KMS-11 (cell line): Measurements from ENCODE around the gene TMEM161A.
"Not testable (repeated sequence)": the region's sequence is repeated elsewhere in the genome, so short reads cannot be mapped to it uniquely, and the experiment has no call there.

Source experiments
- H2AFZ ChIP-seq: fragments of 200-600 bp; sonication (generic); 2 replicates; pipeline ENCODE4 v1.6.1; 2016; ENCODE audit warnings: antibody characterized with exemption, mixed run types, low read depth
- H3K27ac ChIP-seq: fragments of 200-600 bp; sonication (generic); 2 replicates; pipeline ENCODE4 v1.6.1; 2016; ENCODE audit warnings: mild to moderate bottlenecking, mixed run types
- H3K27me3 ChIP-seq: fragments of 200-600 bp; sonication (generic); 2 replicates; pipeline ENCODE4 v1.6.1; 2017; ENCODE audit warnings: mild to moderate bottlenecking, low read depth, mixed run types, moderate library complexity; ENCODE audit not compliant: insufficient read depth
- H3K36me3 ChIP-seq: fragments of 200-600 bp; sonication (generic); 2 replicates; pipeline ENCODE4 v1.6.1; 2017; ENCODE audit warnings: mild to moderate bottlenecking, mixed run types; ENCODE audit not compliant: insufficient read depth
- H3K4me1 ChIP-seq: fragments of 200-600 bp; sonication (generic); 2 replicates; pipeline ENCODE4 v1.6.1; 2016; ENCODE audit warnings: mild to moderate bottlenecking, low read depth, mixed run types; ENCODE audit not compliant: poor library complexity, severe bottlenecking
- H3K4me2 ChIP-seq: fragments of 200-600 bp; sonication (generic); 2 replicates; pipeline ENCODE4 v1.7.0; 2016; ENCODE audit warnings: mild to moderate bottlenecking, mixed run types
- H3K4me3 ChIP-seq: fragments of 200-600 bp; sonication (generic); IDR thresholded peaks from 2 replicates; pipeline ENCODE4 v1.6.1; 2017; ENCODE audit warnings: low read depth, low read length, mixed read lengths; ENCODE audit not compliant: insufficient read depth
- H3K79me2 ChIP-seq: fragments of 200-600 bp; sonication (generic); 2 replicates; pipeline ENCODE4 v1.6.1; 2016; ENCODE audit warnings: low read depth, mixed run types; ENCODE audit not compliant: insufficient read depth
- H3K9ac ChIP-seq: fragments of 200-600 bp; sonication (generic); 2 replicates; pipeline ENCODE4 v1.6.1; 2016; ENCODE audit warnings: mild to moderate bottlenecking, mixed run types
- H4K20me1 ChIP-seq: fragments of 200-600 bp; sonication (generic); 2 replicates; pipeline ENCODE4 v1.6.1; 2016; ENCODE audit warnings: mild to moderate bottlenecking, mixed run types; ENCODE audit not compliant: insufficient read depth
- CTCF ChIP-seq: fragments of 200-600 bp; sonication (generic); conservative IDR thresholded peaks from 2 replicates; pipeline ENCODE4 v1.6.1; 2017; ENCODE audit warnings: low read depth, mild to moderate bottlenecking, antibody characterized with exemption, low read length, moderate library complexity, mixed read lengths

TMEM161A gene

GRCh38 chr19:19139876-19140229 lies 1.6 kb upstream of the TMEM161A start:
- TF ChIP-seq CTCF: no peak; the same call in 1 of the 2 replicates
- H2AFZ ChIP-seq: no peak overlapping the region
- H3K4me1 ChIP-seq: no peaks in the 10 kb centered on the region
- no peaks in the 10 kb centered on the region for H3K27me3 ChIP-seq
- H3K27ac ChIP-seq: no peak overlapping the region
- H3K4me2 ChIP-seq: no peak overlapping the region
- H3K79me2 ChIP-seq: peaks cover 12% of the 10 kb centered on the region; the same call in 1 of the 2 replicates
- H3K36me3 ChIP-seq: no peaks in the 10 kb centered on the region
- no peak overlapping the region for H3K4me3 ChIP-seq
- no peak overlapping the region for H3K9ac ChIP-seq
- no peaks in the 10 kb centered on the region for H4K20me1 ChIP-seq

DNA sequence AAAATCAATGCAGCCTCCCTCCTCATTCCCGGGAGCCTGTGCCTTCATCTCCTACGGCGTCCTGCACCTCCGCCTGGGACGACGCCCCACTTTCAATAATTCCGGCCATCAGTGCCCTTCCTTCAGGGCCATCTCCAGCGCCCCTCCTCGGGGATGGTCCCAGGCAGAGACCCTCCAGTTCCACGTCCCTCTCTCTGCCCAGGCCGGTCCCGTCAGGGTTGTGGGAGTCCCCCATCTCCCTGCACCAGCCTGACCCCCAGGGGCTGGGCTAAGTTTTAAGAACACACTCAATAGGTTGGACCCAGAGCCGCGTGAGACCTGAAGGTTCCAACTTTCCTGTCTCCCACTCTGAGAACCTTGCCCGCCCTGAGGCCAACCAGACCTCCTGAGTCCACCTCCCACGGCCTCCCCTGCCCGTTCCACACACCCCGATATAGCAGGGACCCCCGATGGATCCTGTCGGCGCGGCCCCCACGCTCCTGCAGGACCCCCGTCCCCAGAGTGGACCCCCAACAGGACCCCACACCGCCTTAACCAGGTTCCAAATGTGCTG lies 646 bp downstream of the TMEM161A start:
- Histone ChIP-seq H4K20me1 (no peaks in the 10 kb centered on the region), H3K4me1 (no peaks in the 10 kb centered on the region), H3K9ac (peak overlapping the region; percentile 91), H3K79me2 (peaks cover 12% of the 10 kb centered on the region; the same call in 1 of the 2 replicates), H3K27ac (peak overlapping the region; percentile 42), H3K27me3 (no peaks in the 10 kb centered on the region), H3K4me3 (peak overlapping the region; percentile 34), H2AFZ (peak overlapping the region; percentile 88), H3K36me3 (no peaks in the 10 kb centered on the region), H3K4me2 (peak overlapping the region; percentile 85)
- TF ChIP-seq CTCF: no peak

DNA sequence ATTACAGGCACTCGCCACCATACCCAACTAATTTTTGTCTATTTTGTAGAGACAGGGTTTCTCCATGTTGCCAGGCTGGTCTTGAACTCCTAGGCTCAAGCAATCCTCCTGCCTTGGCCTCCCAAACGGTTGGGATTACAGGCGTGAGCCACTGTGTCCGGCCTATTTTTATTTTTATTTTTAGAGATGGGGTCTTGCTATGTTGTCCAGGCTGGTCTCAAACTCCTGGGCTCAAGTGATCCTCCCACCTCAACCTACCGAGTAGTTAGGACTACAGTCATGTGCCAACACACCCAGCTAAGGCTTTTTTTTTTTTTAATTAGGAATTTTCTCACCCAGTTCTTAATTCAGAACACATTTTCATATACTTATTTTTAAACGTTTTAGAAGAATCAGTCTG lies 2.6 kb downstream of the TMEM161A start:
- not testable (repeated sequence) for H3K4me2 ChIP-seq, H3K36me3 ChIP-seq, H4K20me1 ChIP-seq, H3K9ac ChIP-seq, H3K27ac ChIP-seq, H3K27me3 ChIP-seq, H3K4me1 ChIP-seq, H3K4me3 ChIP-seq, H2AFZ ChIP-seq
- peaks cover 12% of the 10 kb centered on the region; the same call in 1 of the 2 replicates for H3K79me2 ChIP-seq

DNA sequence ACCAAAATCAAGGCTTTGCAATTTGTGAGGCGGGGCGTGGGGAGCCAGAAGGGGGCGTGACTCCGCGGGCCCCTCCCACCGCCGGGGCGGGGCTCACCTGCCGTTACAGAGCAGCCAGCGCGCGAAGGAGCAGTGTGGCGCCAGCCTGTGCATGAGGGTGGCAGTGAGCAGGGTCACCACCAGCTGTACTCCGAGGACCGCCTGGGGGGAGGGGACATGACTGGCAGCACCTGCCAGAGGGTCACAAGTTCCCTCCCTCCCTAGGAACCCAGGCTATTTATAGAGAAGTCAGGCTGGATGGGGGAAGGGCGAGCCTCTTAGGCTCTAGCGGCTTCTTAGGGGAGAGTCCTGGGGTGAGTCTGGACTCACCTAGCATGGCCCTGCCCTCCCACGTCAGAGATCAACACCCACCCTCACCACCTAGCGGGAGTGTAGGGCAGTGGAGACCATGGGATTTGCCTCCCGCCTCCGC lies 3.6 kb downstream of the TMEM161A start:
- Histone ChIP-seq H3K79me2 (peaks cover 12% of the 10 kb centered on the region; the same call in 1 of the 2 replicates), H3K36me3 (no peaks in the 10 kb centered on the region), H3K27me3 (no peaks in the 10 kb centered on the region), H4K20me1 (no peaks in the 10 kb centered on the region), H2AFZ (no peak overlapping the region), H3K9ac (no peak overlapping the region), H3K4me3 (no peak overlapping the region), H3K4me2 (no peak overlapping the region), H3K27ac (no peak overlapping the region), H3K4me1 (no peaks in the 10 kb centered on the region)
- TF ChIP-seq CTCF: no peak

DNA sequence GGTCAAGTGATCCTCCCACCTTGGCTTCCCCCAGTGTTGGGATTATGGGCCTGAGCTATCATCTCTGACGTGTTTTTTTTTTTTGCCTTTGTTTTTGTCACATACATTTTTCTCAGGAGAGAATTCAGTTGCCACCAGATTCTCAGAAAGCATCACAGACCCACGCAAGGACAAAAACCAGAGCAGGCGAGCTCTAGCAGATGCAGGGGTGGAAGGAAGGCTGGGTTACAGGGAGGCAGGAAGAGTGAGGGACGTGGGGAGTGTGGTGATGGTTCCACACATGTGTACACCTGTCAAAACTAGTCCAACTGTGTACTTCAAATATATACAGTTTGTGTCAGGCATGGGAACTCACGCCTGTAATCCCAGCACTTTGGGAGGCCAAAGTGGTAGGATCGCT lies 4.3 kb downstream of the TMEM161A start:
- H3K9ac ChIP-seq: no peak overlapping the region
- no peak overlapping the region for H3K4me3 ChIP-seq
- no peaks in the 10 kb centered on the region for H3K4me1 ChIP-seq
- H3K4me2 ChIP-seq: no peak overlapping the region
- no peaks in the 10 kb centered on the region for H4K20me1 ChIP-seq
- no peaks in the 10 kb centered on the region for H3K27me3 ChIP-seq
- H3K79me2 ChIP-seq: peaks cover 12% of the 10 kb centered on the region; the same call in 1 of the 2 replicates
- no peak overlapping the region for H2AFZ ChIP-seq
- no peaks in the 10 kb centered on the region for H3K36me3 ChIP-seq
- no peak for TF ChIP-seq CTCF
- no peak overlapping the region for H3K27ac ChIP-seq
